Stimulated activated CD4-positive, alpha-beta T cell treated with anti-CD3 and anti-CD28 coated beads, TNF-alpha, amount 100 ng/mL, for 4 hours (primary cell): Measurements from ENCODE around the gene TNNI3K.

Experiments
- DNase-seq, 3 experiments: peaks; one replicate each; pipeline ENCODE4 v3.0.0-alpha.2; 2020; ENCODE audit warnings: low read depth in 3 of 3

TNNI3K gene

GRCh38 chr1:74502432-74502831 is 267.2 kb downstream of the TNNI3K start:
- DNase-seq = no peak

- no peak for DNase-seq
Observed at GRCh38 chr1:74502858-74503257, 267.7 kb downstream of the TNNI3K start.

- DNase-seq = peak in 1 of 3 experiments; percentile 0
Observed at GRCh38 chr1:74504125-74504932, 269.1 kb downstream of the TNNI3K start.

- DNase-seq = no peak
Observed at GRCh38 chr1:74504933-74505512, 269.8 kb downstream of the TNNI3K start.

GRCh38 chr1:74505928-74506710 is 270.9 kb downstream of the TNNI3K start:
- no peak for DNase-seq

- no peak for DNase-seq
Observed at GRCh38 chr1:74508449-74508848, 273.3 kb downstream of the TNNI3K start.

GRCh38 chr1:74512170-74512915 is 277.2 kb downstream of the TNNI3K start, which contains the start of gene LRRC53:
Gene LRRC53 (minus strand): TSS chr1:74512611. CDS start chr1:74483349, 29,262 bp downstream.
- DNase-seq = no peak

- no peak for DNase-seq
Observed at GRCh38 chr1:74513411-74514300, 278.5 kb downstream of the TNNI3K start.

- no peak for DNase-seq
Observed at GRCh38 chr1:74517599-74518051, 282.4 kb downstream of the TNNI3K start.

- DNase-seq = no peak
Observed at GRCh38 chr1:74522148-74522547, 287.0 kb downstream of the TNNI3K start.

GRCh38 chr1:74523873-74524480 is 288.8 kb downstream of the TNNI3K start:
- DNase-seq = no peak

GRCh38 chr1:74526708-74527107 is 291.5 kb downstream of the TNNI3K start:
- no peak for DNase-seq

GRCh38 chr1:74528123-74528522 is 292.9 kb downstream of the TNNI3K start:
- DNase-seq = no peak

- no peak for DNase-seq
Observed at GRCh38 chr1:74530892-74531291, 295.7 kb downstream of the TNNI3K start.

- no peak for DNase-seq
Observed at GRCh38 chr1:74531796-74532195, 296.6 kb downstream of the TNNI3K start.

- DNase-seq = no peak
Observed at GRCh38 chr1:74534241-74534640, 299.1 kb downstream of the TNNI3K start.

GRCh38 chr1:74545821-74546220 is 310.6 kb downstream of the TNNI3K start:
- no peak for DNase-seq

- DNase-seq = no peak
Observed at GRCh38 chr1:74548961-74549750, 314.0 kb downstream of the TNNI3K start.

- DNase-seq = no peak
Observed at GRCh38 chr1:74549932-74550331, 314.7 kb downstream of the TNNI3K start.
